Astrocyte (in vitro differentiated cells and primary cell): Measurements from ENCODE around the gene SMYD4.

Experiments
- EZH2 ChIP-seq: IDR thresholded peaks from 2 replicates; pipeline ENCODE4 v1.6.1; 2012; ENCODE audit warnings: mild to moderate bottlenecking, low read length, inconsistent platforms; ENCODE audit not compliant: insufficient read depth
- TF ChIP-seq, protein P1 (sequence below): IDR thresholded peaks from 2 replicates; pipeline ENCODE4 v1.5.1; 2011; ENCODE audit warnings: low read depth, mild to moderate bottlenecking, inconsistent platforms, low read length, moderate library complexity; ENCODE audit not compliant: insufficient read depth

DNA sequence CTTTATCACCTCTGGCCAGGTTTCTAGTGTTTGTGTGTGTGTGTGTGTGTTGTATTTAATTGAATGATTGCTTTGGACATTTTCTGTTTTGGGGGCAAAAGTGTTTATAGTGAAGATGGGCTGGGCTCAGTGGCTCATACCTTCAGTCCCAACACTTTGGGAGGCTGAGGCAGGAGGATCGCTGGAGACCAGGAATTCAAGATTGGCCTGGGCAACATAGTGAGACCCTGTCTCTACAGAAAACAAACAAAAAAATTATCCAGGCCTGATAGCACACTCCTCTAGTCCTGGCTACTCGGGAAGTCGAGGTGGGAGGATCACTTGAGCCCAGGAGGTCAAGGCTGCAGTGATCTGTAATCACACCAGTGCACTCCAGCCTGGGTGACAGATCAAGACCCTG is 37.6 kb upstream of the SMYD4 start:
- TF ChIP-seq, protein P1, sequence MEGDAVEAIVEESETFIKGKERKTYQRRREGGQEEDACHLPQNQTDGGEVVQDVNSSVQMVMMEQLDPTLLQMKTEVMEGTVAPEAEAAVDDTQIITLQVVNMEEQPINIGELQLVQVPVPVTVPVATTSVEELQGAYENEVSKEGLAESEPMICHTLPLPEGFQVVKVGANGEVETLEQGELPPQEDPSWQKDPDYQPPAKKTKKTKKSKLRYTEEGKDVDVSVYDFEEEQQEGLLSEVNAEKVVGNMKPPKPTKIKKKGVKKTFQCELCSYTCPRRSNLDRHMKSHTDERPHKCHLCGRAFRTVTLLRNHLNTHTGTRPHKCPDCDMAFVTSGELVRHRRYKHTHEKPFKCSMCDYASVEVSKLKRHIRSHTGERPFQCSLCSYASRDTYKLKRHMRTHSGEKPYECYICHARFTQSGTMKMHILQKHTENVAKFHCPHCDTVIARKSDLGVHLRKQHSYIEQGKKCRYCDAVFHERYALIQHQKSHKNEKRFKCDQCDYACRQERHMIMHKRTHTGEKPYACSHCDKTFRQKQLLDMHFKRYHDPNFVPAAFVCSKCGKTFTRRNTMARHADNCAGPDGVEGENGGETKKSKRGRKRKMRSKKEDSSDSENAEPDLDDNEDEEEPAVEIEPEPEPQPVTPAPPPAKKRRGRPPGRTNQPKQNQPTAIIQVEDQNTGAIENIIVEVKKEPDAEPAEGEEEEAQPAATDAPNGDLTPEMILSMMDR, result no peak
- TF ChIP-seq EZH2, result no peak
